ENCODE results near the gene TTC3.

DNA sequence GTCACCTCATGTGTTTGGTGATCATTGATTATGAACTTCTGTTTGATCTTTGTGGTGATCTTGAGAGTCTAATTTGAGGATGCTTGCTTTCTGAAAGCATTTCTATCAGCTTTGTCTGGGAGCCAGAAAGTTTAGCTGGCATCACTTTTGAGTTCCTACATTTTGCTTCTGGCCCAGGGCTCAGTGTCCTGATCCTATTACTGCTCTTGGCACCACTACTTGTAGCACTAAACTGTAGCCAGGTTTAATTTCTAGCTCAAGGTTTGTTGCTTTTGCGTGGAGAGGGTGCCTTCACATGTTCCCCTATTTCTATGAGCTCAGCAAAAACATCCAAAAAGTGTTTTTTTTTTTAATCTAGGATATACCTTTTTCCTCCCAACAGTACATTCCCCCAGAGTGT lies 9.3 kb downstream of the TTC3 start:
- TF ChIP-seq GATA2 (IDR thresholded peaks at IDR 0.05; ENCODE audit: low read depth, low read length) = no peak
- no peak for TF ChIP-seq GATA3 (IDR thresholded peaks at IDR 0.05; ENCODE audit: low read depth, low read length)
